ELF-1 (cell line): ENCODE data around the gene SAMD4A.

Experiments
- DNase-seq: peaks from one replicate; pipeline ENCODE4 v3.0.0-alpha.2; 2016; ENCODE audit warnings: low read depth, low spot score

SAMD4A gene

GRCh38 chr14:54702492-54702891 lies 135.6 kb downstream of the SAMD4A start:
- DNase-seq, result no peak

GRCh38 chr14:54703082-54703481 lies 136.2 kb downstream of the SAMD4A start:
- DNase-seq, result no peak

DNA sequence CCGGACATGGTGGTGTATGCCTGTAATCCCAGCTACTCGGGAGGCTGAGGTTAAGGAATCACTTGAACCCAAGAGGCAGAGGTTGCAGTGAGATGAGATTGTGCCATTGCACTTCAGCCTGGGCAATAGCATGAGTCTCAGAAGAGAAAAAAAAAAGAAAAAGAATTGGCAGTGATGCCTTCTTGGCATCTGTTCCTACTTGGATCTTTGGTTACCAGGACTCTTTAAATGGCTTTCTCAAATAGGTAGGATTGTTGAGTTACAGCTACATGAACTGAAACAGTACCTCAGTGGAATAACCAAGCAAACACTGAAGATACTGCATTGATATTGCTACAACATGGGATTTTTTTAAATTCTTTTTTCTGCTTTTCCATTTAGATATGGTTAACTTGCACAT lies 136.8 kb downstream of the SAMD4A start:
- DNase-seq, result no peak

GRCh38 chr14:54704768-54705167 lies 137.8 kb downstream of the SAMD4A start:
- DNase-seq, result no peak

GRCh38 chr14:54706769-54707168 lies 139.8 kb downstream of the SAMD4A start:
- no peak for DNase-seq

DNA sequence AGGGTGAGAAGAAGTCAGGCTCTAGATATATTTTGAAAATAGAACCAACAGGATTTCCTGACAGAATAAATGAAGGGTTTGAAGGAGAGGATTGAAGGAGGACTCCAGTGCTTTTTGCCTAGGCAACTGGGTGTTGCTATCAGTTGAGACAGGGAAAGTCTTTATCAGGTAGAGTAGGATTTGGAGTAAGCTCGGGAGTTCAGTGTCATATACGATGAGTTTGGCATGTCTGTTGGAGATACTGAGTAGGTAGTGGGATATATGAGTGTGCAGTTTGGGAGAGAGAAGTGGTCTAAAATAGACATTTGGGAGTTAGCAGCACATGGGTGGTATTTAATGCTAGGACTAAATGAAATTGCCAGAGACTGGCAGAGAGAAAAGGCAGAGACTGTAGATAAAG lies 141.2 kb downstream of the SAMD4A start:
- DNase-seq, result no peak

GRCh38 chr14:54708982-54709381 lies 142.1 kb downstream of the SAMD4A start:
- no peak for DNase-seq

DNA sequence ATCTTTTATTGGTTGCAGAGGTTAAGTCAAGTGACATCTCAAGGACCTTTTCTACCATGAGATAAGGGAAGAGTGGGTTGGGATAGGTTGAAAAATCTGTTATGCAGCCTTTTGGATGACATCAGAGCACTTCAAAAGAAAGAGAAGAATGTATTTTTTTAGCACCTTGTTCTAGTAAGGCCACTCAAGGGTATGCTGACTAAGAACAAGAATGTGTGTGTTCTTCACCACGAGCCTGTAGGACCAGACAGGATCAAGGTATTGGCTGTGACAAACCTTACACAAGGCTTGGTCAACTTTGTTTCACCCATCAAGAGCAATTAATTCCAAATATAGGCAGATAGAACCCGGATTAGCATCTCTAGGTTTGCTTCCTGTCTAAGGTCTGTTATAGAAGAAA lies 142.5 kb downstream of the SAMD4A start:
- no peak for DNase-seq

GRCh38 chr14:54709867-54710266 lies 142.9 kb downstream of the SAMD4A start:
- no peak for DNase-seq

- no peak for DNase-seq
These were observed 144.4 kb downstream of the SAMD4A start for GRCh38 chr14:54711312-54711711.

GRCh38 chr14:54711812-54712464 lies 145.0 kb downstream of the SAMD4A start:
- DNase-seq, result no peak

DNA sequence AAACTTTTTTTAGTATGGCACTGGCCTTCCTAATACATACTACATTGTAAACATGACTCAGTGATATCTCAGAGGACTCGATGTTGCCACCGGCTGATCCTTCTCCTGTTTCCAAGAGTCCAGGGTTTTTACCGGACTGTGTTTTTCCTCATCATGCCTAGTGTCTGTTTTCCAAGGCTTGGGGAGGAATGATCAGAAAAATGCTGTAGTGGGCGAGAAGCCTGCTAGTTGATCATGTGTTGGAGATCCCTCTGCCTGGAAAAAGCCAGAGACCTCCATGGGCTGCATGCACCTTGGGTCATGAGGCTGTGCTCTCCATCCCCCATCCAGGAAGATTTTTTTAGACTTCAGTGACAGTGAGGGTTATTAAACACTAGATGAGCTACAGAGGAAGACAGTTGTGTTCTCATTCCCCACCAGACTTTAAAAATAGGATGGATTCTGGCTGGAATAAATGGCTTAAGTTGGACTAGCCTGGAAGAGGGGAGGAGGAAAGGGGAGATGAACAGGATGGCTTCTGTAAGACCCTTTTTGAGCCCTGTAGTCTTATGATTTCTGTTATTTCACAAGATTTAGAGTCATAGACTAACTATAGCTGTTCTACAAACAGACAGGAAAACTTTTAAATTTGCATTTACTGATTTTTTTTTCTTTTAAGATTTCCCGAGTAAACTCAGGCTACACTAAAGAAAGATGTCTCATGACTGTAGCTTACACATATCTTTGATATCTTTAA lies 145.7 kb downstream of the SAMD4A start:
- DNase-seq, result no peak

- DNase-seq, result no peak
These were observed 146.5 kb downstream of the SAMD4A start for GRCh38 chr14:54713379-54713778.

DNA sequence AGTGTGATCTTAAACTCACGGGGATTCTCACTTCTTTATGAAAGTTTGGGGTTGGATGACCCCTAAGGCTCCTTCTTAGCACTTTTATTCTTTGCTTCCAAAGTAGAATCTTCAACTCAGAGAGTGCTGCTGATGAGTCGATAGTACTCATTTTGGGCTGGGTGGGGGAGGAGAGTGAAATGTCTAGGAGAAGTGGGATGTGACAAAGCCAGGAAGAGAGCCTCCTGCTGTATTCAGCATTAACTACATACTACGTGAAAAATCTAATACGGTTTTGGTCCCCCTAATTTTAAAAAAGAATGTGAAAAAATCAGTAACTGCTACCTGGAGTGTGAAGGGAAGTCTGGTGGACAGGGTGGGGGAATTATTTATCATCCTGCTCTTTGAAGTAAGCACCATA lies 148.3 kb downstream of the SAMD4A start:
- no peak for DNase-seq

DNA sequence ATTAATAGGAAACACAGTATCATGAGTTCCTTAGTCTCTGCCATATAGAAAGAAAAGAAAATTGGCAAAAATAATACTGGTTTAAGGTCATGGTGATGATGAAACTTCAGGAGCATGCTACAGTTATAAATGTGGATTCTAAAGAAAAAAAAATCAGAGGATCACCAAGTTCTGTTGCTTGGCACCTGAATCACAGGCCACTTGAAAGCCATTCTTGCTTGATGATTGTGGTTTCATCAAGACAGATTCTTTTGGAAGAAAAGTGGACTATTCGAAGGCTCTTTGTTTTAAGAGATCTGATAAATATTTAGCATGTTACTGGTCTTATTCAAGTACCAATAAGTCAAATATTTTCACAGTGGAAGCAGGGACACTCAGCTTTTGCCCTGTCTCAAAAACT lies 148.9 kb downstream of the SAMD4A start:
- DNase-seq, result no peak

GRCh38 chr14:54716862-54717261 lies 149.9 kb downstream of the SAMD4A start:
- no peak for DNase-seq

GRCh38 chr14:54718046-54718445 lies 151.1 kb downstream of the SAMD4A start:
- no peak for DNase-seq

DNA sequence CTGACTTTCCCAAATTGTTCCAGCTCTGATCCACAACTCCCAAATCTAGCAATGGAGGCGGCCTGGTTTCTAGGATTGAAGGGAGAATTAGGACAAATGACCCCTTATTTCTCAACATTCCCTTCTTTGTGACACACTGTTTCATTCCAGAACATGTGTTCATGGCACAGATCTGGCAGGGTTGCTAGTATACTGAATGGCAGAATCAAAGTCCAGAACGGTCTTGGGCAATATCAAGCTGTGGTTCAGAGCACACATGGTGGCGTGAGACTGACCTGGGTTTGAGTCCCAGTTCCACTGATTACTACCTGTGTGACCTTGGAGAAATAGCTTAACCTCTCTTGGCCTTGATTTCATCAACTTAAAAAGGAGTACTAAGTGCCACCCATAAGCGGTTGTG lies 152.5 kb downstream of the SAMD4A start:
- DNase-seq, result no peak

DNA sequence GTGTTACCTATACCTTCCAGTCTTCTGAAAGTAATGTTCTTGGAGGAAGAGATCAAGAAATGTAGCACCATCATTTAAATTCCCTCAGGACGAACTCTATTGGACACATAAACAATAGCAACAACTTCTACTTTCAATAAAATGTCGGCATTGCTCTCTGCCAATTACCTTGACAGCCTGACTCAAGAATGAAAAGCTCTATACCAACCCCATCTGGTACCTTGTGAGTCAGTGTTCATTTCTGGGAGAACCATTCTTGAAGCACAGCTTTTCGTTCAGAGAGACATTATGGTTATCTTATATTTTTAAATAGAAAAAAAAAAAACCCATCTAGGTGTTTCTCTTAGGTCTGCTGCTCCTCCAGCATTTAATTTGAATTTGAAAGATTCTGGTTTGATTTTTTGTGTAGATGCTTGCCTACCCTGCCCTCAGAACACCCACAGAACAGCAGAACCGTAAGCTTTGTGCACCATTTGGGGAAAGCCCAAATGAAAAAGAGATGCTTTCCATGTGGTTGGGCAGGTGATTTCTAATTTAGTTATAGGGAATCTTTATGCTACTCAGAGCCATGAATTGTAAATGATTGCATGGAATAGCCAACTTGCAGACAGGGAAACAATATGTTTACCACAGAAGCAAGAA lies 156.0 kb downstream of the SAMD4A start:
- DNase-seq, result no peak

- DNase-seq, result no peak
These were observed 157.2 kb downstream of the SAMD4A start for GRCh38 chr14:54724123-54724522.

GRCh38 chr14:54724676-54725325 lies 157.9 kb downstream of the SAMD4A start:
- no peak for DNase-seq

- DNase-seq, result peak; percentile 30
These were observed 159.1 kb downstream of the SAMD4A start for GRCh38 chr14:54725998-54726397.
